ENCODE results near the gene UACA.
"Not testable (repeated sequence)": the region's sequence is repeated elsewhere in the genome, so short reads cannot be mapped to it uniquely, and the experiment has no call there.

The UACA gene

DNA sequence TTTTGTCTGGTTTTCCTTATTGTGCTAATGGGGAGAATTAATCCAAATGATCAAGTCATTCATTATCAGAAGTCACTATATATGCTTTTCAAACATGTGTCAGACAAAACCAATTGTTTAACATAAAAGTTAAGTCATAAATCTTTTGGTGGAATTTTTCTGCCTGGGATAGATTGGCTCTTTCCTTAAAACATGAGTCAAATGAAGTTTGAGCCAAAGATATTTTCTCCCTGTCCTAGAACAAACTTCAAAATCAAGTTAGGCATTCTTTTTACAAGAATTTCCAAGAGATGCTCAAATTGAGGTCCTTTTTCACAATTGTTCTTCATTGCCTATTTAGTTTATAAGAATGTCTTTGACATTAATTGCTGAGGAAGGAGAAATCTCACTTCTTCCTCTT, 138.3 kb downstream of the UACA start:
- no peak for DNase-seq

DNA sequence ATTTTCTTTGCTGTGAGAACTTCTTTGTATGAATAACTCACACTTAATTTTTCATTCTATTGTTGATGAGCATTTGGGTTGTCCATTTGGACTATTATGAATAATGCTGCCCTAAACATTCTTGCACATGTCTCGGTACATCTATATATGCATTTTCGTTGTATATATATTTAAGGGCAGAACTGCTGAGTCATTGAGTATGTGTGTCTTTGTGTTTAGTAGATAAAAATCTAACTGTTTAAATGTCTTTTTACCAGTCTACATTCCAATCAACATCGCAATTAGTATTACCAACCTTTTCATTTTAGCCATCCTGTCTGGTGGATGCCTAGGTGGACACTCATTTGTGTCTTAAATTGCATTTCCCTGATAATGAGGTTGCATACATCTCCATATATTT, 144.4 kb downstream of the UACA start:
- no peak for DNase-seq

DNA sequence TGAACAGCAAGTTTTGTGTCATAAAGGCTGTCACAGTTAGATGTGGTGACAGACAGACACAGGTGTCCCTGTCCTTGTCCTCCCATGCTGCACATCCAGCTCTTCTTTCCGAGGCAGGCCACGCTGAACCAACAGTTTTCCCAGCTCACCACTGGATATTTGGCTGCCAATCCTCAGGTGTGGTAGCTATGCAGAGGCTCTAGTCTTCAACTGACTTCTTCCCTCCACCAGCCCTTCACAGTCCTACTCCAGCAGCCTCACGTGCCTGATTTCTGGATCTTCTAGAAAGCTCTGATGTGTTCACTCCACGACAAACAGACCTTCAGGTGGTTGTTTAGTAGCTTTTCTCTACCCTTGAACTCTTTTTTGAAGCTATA, 145.5 kb downstream of the UACA start:
- DNase-seq: no peak

DNA sequence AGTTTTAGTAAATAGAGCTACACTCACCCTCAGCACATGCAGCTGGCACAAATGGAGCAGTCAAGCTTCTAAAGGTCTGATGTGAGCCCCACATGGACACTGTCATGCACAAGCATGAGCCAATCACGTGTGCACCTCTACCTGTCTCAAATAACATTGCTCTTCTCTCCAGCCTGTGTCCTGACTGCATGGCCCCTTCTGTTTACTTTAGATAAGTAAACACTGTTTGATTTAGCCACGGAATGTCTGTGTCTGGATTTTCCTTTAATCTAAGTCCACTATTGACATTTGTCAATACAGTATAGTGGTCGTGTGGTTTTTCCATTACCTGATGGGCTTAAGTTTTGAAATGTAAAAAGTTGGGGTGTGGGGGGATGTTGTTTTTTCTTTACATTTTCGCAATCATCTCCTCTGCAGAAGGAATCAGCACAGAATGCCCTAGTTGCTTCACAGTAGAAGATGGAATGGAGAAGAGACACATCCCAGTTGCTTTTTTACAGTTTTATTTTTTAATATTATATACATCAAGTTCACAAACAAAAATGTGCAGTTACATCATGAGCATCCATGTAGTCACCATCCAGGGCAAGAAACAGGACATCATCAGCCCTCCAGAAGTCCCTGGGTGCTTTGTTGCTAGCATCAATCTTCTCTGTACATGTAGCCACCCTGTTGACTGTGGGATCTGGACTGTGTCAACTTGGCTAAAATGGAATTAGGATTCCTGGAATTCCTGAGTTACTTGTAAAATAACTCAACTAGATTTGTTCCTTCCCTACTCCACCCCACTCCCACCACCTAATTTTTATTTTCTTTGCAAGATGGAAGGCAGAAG, 146.1 kb downstream of the UACA start:
- no peak for DNase-seq

DNA sequence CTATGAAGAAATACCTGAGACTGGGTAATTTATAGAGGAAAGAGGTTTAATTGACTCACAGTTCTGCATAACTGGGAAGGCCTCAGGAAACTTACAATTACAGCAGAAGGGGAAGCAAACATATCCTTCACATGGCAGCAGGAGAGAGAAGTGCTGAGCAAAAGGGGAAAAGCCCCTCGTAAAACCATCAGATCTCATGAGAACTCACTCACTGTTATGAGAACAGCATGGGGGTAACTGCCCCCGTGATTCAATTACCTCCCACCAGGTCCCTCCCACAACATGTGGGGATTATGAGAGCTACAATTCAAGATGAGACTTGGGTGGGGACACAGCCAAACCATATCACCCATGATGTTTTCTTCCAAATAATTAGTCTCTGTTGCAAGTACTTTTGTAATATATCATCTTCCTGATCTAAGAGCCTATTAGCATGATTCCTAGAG, 147.0 kb downstream of the UACA start:
- not testable (repeated sequence) for DNase-seq

DNA sequence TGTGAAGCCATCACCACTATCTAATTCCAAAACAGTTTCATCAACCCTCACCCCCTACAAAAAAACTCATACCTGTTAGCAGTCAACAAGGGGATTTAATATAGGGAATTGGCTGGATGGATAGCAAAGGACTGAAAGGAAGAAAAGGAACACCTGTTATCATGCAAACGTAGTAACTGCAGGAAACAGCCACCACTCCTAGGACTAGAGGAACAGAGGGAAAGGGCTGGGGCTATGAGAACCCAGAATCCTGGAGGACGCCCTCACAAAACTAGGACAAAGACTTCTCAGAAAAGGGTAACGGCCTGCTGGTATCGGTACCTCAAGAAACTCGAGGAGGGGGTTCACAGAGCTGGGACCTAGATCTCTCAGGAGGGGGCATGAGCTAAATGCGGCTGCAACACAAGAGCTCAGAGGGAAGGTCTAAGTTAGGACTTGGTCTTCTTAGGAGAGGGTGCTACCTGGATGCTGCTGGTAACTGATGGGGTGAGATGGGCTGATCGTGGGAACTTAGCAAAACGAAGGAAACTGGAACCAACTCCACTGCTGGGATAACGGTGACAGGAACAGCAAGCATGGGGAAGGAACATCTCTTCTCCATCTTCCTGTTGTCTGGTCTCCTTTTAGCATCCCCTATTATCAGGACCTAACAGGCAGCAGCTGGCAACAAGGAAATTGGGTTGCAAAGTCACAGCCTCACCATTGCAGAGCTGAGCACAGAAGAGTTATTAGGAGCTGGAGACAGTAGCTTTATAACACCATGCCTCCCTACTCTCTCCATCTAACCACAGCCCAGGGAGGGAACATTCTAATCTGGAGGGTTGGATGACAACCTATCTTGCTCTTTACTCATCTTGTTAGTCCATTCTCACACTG, 147.7 kb downstream of the UACA start:
- no peak for DNase-seq

DNA sequence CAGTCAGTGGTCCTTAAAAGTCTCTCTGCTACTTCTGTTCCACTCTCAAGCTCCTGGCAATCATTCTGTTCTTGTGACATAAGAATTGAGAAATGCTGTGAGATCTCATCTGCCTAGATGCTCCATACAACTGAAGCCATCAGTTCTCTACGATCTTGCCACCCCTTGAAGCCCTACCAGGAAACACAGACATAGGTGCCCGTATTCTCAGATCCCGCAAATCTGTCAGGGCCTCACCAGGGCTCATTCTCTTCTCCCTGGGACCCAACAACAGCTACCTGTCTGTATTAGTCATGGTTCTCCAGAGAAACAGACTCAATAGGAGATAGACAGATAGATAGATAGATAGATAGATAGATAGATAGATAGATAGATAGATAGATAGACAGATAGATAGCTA, 149.1 kb downstream of the UACA start:
- no peak for DNase-seq

DNA sequence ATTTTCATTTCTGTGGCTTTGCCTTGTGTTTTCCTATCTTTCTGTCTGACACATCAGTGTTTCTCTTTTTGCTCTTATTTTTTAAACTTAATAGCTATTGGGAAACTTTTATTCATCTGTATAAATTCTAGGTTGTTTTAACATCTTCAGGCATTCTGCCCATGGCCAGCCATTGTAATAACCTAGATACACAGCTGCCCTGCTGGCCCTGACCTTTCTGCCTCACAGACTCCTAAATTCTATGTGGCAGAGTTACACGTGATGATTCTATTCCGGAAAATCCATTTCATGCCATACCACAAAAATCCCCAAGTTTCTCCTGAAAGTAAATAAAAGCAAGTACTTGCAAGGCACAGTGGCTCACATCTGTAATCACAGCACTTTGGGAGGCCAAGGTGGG, 150.1 kb downstream of the UACA start:
- no peak for DNase-seq

DNA sequence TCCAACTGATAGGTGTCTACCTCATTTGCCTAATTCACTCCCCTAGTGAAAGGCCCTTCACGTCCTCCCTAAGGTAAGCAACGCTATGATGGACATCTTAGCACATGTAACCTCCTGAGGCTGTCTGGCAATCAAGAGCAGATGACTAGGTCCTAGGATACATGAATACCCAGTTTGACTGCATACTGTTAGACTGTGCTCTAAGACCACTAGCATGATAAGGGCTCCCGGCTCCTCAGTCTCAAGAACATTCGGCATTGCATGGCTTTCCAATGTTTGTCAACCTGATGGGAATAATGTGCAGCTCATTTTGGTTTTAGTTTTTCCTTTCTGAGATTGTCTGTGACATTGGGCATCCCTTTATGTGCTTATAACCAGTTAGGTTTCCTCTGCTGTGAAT, 152.1 kb downstream of the UACA start:
- no peak for DNase-seq

DNA sequence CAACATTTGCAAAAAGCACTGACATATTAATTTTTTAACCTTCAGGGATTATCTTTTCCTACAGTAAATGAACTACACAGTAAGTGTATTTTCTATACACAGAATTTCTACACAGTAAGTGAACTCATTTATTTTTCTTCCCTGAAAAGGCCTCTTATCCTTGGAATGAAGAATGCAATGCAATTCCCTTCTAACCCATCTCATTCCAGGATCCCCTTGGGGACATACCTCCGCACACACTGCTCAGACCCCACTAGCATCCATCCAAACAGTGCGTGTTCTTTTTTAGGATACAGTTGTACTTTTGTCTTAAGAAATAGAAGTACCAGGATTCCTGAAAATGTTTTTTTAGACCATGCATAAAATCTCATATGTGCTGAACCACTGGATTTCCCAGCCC, 152.8 kb downstream of the UACA start:
- no peak for DNase-seq

DNA sequence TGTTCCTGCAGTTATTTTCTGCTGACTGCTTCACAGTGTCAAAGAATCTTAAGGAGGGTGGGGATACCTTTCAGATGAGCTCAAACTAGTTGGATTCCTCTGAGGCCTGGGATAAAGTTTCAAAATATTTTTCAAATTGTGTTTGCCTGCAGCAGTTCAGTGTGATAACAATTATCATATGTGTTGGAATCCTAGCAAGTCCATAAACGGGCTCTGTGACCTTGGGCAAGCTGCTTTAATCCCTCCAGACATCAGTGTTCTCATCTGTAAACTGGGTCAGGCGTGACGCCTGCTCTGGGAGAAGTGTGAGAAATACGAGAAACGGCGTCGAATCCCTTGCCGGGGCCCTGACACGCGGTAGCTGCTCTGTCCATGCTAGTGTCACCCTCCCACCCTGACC, 153.5 kb downstream of the UACA start:
- DNase-seq: no peak

DNA sequence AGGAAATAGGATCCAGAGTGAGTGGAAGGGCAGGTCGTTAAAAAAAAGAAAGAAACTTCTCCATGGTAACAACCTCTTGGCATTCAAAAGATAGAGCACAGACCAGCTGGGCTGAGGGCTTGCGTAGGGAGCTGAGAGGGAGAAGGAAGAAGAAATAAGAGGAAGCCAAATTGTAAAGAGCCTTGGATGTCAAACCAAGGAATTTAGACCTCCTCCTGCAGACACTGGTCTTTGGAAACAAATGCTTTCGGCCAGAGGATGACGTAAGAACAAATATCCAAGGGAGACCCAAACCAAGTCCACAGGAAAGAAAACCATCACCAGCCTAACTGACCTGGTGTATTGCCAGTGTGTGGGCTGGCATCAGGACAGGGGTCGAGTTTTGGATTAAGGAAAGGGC, 155.2 kb downstream of the UACA start:
- DNase-seq: no peak

DNA sequence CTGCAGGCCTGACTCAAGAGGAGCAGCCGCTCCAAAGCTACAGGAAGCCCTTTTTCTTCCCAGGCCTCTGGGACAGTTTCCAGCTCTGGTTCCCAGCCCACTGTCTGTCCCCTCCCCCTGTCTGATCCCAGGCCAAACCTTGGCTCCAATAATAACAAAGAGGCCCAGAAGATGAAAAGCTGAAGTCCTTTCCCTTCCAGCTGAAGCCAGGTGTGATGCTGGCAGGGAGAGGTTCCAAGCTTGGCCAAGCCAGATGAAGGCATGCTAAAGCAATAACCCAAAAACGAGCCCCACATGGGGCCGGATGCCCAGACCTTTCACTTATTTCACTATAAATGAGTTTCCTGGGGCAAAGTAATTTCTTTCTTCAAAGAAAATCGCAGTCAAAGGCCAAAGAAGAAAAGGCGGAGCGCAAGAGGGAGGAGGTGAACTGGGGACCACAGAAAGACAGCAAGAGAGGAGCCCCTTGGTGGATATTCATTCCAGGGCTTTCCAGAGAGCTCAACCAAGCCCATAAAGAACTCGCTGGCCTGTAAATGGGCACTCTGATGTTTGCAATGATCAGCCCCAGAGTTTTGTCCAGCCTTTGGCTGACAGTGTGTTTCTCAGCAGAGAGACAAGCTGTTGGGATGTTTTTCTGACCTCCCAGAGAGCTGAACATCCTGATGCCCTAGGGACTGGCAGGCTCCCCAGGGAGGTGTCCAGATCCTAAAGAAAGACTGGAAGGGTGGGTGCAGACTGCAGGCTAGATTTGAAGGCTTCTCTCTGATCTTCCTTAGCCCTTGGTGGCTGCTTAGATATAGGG, 157.6 kb downstream of the UACA start:
- peak; percentile 19 to 47 for DNase-seq

DNA sequence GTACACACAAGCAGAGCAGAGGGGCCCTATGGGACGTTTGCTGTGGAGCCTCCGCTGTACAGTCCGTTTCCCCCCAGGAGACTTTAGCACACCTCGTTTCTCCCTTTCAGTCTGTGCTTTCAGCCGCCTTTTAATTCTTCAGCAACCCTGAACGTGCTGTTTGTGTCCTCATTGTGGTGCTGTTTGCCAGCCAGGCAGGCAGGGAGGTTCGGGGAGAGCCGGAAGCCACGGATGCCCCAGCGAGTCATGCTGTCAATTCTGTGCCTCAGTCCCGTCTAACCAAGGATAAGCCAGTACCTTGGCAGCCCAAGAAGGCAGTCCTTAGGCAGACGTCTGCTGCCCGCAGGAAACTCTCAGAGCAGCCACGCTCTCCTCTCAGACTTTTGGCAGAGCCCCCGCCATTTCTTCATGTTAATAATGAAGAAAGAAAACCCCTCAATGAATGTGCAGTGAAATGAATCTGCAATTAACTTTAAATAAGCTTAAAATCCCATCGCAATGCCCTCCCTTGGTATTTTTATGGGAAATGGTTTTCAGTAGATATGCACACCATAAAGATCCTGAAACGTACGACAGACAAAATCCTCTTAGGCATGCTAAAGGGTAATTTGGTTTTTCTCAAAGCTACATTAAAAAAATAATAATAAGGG, 158.6 kb downstream of the UACA start:
- no peak for DNase-seq
